Fibroblast of skin of abdomen (primary cell): ENCODE results near the gene GRIN3A.
A peak's percentile ranks its signal among the peaks of the same experiment; 100 is the strongest.

Source experiments
- DNase-seq: peaks from one replicate; pipeline ENCODE4 v3.0.0-alpha.2; 2013

Gene GRIN3A

GRCh38 chr9:101705135-101705661 is 33.2 kb downstream of the GRIN3A start:
- DNase-seq: peak; percentile 5

- DNase-seq: no peak
These were observed 36.2 kb downstream of the GRIN3A start for GRCh38 chr9:101702257-101702656.

- DNase-seq: no peak
These were observed 44.7 kb downstream of the GRIN3A start for GRCh38 chr9:101693546-101694336.

- peak; percentile 17 for DNase-seq
These were observed 46.8 kb downstream of the GRIN3A start for GRCh38 chr9:101691657-101692056.

GRCh38 chr9:101689039-101689438 is 49.4 kb downstream of the GRIN3A start:
- DNase-seq: no peak

GRCh38 chr9:101684665-101685064 is 53.8 kb downstream of the GRIN3A start:
- no peak for DNase-seq

GRCh38 chr9:101683236-101683635 is 55.2 kb downstream of the GRIN3A start:
- DNase-seq: no peak

GRCh38 chr9:101677861-101678260 is 60.6 kb downstream of the GRIN3A start:
- DNase-seq: no peak

- DNase-seq: no peak
These were observed 63.1 kb downstream of the GRIN3A start for GRCh38 chr9:101675341-101675740.

GRCh38 chr9:101674165-101674564 is 64.3 kb downstream of the GRIN3A start:
- DNase-seq: no peak

- DNase-seq: no peak
These were observed 64.8 kb downstream of the GRIN3A start for GRCh38 chr9:101673642-101674041.

GRCh38 chr9:101671567-101671966 is 66.9 kb downstream of the GRIN3A start:
- no peak for DNase-seq

GRCh38 chr9:101668421-101668820 is 70.0 kb downstream of the GRIN3A start:
- no peak for DNase-seq

- DNase-seq: no peak
These were observed 74.0 kb downstream of the GRIN3A start for GRCh38 chr9:101664453-101664852.

- DNase-seq: peak; percentile 17
These were observed 85.8 kb downstream of the GRIN3A start for GRCh38 chr9:101652601-101653175.

- no peak for DNase-seq
These were observed 88.3 kb downstream of the GRIN3A start for GRCh38 chr9:101650142-101650541.

GRCh38 chr9:101648493-101648892 is 90.0 kb downstream of the GRIN3A start:
- no peak for DNase-seq

GRCh38 chr9:101639785-101640665 is 98.4 kb downstream of the GRIN3A start:
- DNase-seq: peak; percentile 13

GRCh38 chr9:101639311-101639710 is 99.1 kb downstream of the GRIN3A start:
- DNase-seq: peak; percentile 32

GRCh38 chr9:101636247-101636646 is 102.2 kb downstream of the GRIN3A start:
- no peak for DNase-seq

- no peak for DNase-seq
These were observed 103.0 kb downstream of the GRIN3A start for GRCh38 chr9:101635473-101635872.

GRCh38 chr9:101634741-101635409 is 103.6 kb downstream of the GRIN3A start:
- DNase-seq: no peak
